Fibroblast of skin of left quadriceps (primary cell): ENCODE measurements around the gene EMSY.
"Not testable (repeated sequence)": the region's sequence is repeated elsewhere in the genome, so short reads cannot be mapped to it uniquely, and the experiment has no call there.

Experiments
- DNase-seq, 2 experiments: peaks; one replicate each; pipeline ENCODE4 v3.0.0-alpha.2; 2013; ENCODE audit warnings: low read depth in 2 of 2

Gene EMSY

GRCh38 chr11:76444384-76445120 lies at the start of gene EMSY:
TSS of gene EMSY (plus strand) at chr11:76445018. CDS start at chr11:76446939, 1,921 bp downstream.
- peak; percentile 99 for DNase-seq

- DNase-seq, result no peak
These were observed 49.5 kb upstream of the EMSY start for GRCh38 chr11:76395296-76395695.

GRCh38 chr11:76397383-76397782 lies 47.4 kb upstream of the EMSY start:
- DNase-seq, result no peak

- DNase-seq, result no peak
These were observed 43.9 kb upstream of the EMSY start for GRCh38 chr11:76400967-76401366.

GRCh38 chr11:76401484-76401883 lies 43.3 kb upstream of the EMSY start:
- not testable (repeated sequence) for DNase-seq

- DNase-seq, result no peak
These were observed 38.5 kb upstream of the EMSY start for GRCh38 chr11:76406359-76406758.

GRCh38 chr11:76408171-76408965 lies 36.5 kb upstream of the EMSY start:
- DNase-seq, result no peak

- DNase-seq, result no peak
These were observed 33.9 kb upstream of the EMSY start for GRCh38 chr11:76410851-76411357.

GRCh38 chr11:76415073-76415472 lies 29.7 kb upstream of the EMSY start:
- no peak for DNase-seq

- no peak for DNase-seq
These were observed 24.9 kb upstream of the EMSY start for GRCh38 chr11:76419896-76420295.

GRCh38 chr11:76424379-76424778 lies 20.4 kb upstream of the EMSY start:
- DNase-seq, result no peak

- DNase-seq, result no peak
These were observed 19.9 kb upstream of the EMSY start for GRCh38 chr11:76424891-76425290.

- no peak for DNase-seq
These were observed 18.2 kb upstream of the EMSY start for GRCh38 chr11:76426660-76427059.

GRCh38 chr11:76436020-76436419 lies 8.8 kb upstream of the EMSY start:
- no peak for DNase-seq

GRCh38 chr11:76443268-76443980 lies 1.4 kb upstream of the EMSY start:
- no peak for DNase-seq

GRCh38 chr11:76444065-76444383 lies 794 bp upstream of the EMSY start:
- DNase-seq, result no peak

- peak; percentile 59 to 64 for DNase-seq
These were observed 585 bp downstream of the EMSY start for GRCh38 chr11:76445121-76446084.

- DNase-seq, result no peak
These were observed 3.7 kb downstream of the EMSY start for GRCh38 chr11:76448506-76448905.

GRCh38 chr11:76453248-76453647 lies 8.4 kb downstream of the EMSY start:
- DNase-seq, result no peak

- peak; percentile 20 to 31 for DNase-seq
These were observed 10.5 kb downstream of the EMSY start for GRCh38 chr11:76455331-76455730.

GRCh38 chr11:76455931-76456330 lies 11.1 kb downstream of the EMSY start:
- no peak for DNase-seq
